Measurements from ENCODE around the gene EIF5A2. TPM values are rescaled to one million over a fixed set of nuclear protein-coding genes. Genes with fewer than 3 reads are reported as not detected.

The EIF5A2 gene
- total RNA-seq, 1 donor from 2014 or later, result 10.2 TPM

- Histone ChIP-seq H3K4me3 (no peak overlapping the region), H3K36me3 (peaks cover 34% of the 10 kb centered on the region), H3K9me3 (replicated peaks) (no peaks in the 10 kb centered on the region), H3K4me1 (peaks cover 20% of the 10 kb centered on the region), H3K27me3 (ENCODE audit: low read depth) (no peaks in the 10 kb centered on the region), H3K27ac (replicated peaks) (no peak overlapping the region)
- no peak for TF ChIP-seq CTCF (IDR thresholded peaks at IDR 0.05; ENCODE audit: borderline replicate concordance)
- no peak for DNase-seq
- intact Hi-C loops (cut with micrococcal nuclease), result no loop called here
Measured at GRCh38 chr3:170863816-170864215, 44.6 kb downstream of the EIF5A2 start.

- Histone ChIP-seq H3K4me1 (peaks cover 10% of the 10 kb centered on the region), H3K36me3 (peaks cover 29% of the 10 kb centered on the region), H3K27ac (replicated peaks) (no peak overlapping the region), H3K27me3 (ENCODE audit: low read depth) (no peaks in the 10 kb centered on the region), H3K4me3 (no peak overlapping the region), H3K9me3 (replicated peaks) (no peaks in the 10 kb centered on the region)
- DNase-seq, result no peak
- no peak for TF ChIP-seq CTCF (IDR thresholded peaks at IDR 0.05; ENCODE audit: borderline replicate concordance)
- intact Hi-C loops (cut with micrococcal nuclease), result no loop called here
Measured at GRCh38 chr3:170862618-170863374, 45.6 kb downstream of the EIF5A2 start.

GRCh38 chr3:170858599-170858998 lies 49.8 kb downstream of the EIF5A2 start:
- no peak for DNase-seq
- Histone ChIP-seq H3K9me3 (replicated peaks) (no peaks in the 10 kb centered on the region), H3K36me3 (no peaks in the 10 kb centered on the region), H3K4me1 (no peaks in the 10 kb centered on the region), H3K27ac (replicated peaks) (no peak overlapping the region), H3K4me3 (no peak overlapping the region), H3K27me3 (ENCODE audit: low read depth) (peaks cover 6% of the 10 kb centered on the region)
- intact Hi-C loops (cut with micrococcal nuclease), result no loop called here
- TF ChIP-seq CTCF (IDR thresholded peaks at IDR 0.05; ENCODE audit: borderline replicate concordance), result no peak

- peaks cover 6% of the 10 kb centered on the region for H3K27me3 ChIP-seq (ENCODE audit: low read depth)
- H3K4me3 ChIP-seq, result no peak overlapping the region
- H3K4me1 ChIP-seq, result no peaks in the 10 kb centered on the region
- no peaks in the 10 kb centered on the region for H3K36me3 ChIP-seq
- H3K27ac ChIP-seq (replicated peaks), result no peak overlapping the region
- intact Hi-C loops (cut with micrococcal nuclease), result no loop called here
- no peak for TF ChIP-seq CTCF (IDR thresholded peaks at IDR 0.05; ENCODE audit: borderline replicate concordance)
- no peak for DNase-seq
- H3K9me3 ChIP-seq (replicated peaks), result no peaks in the 10 kb centered on the region
Measured at GRCh38 chr3:170852324-170852723, 56.1 kb downstream of the EIF5A2 start.

GRCh38 chr3:170848292-170848917 lies 60.0 kb downstream of the EIF5A2 start:
- Histone ChIP-seq H3K36me3 (no peaks in the 10 kb centered on the region), H3K9me3 (replicated peaks) (no peaks in the 10 kb centered on the region), H3K27ac (replicated peaks) (no peak overlapping the region), H3K27me3 (ENCODE audit: low read depth) (no peaks in the 10 kb centered on the region), H3K4me3 (no peak overlapping the region), H3K4me1 (no peaks in the 10 kb centered on the region)
- peak; percentile 50 for TF ChIP-seq CTCF (IDR thresholded peaks at IDR 0.05; ENCODE audit: borderline replicate concordance)
- DNase-seq, result no peak
- intact Hi-C loops (cut with micrococcal nuclease), result no loop called here

Data from left ventricle myocardium inferior (tissue), 1 donor.